Eye (tissue), 1 donor: Measurements from ENCODE around the gene ZG16.
"Not testable (repeated sequence)": the region's sequence is repeated elsewhere in the genome, so short reads cannot be mapped to it uniquely, and the experiment has no call there.

ENCODE experiments used
- DNase-seq: peaks from one replicate; pipeline ENCODE4 v3.0.0-alpha.2; 2015

ZG16 gene

GRCh38 chr16:29789775-29790182 lies 11.7 kb downstream of the ZG16 start:
- no peak for DNase-seq

- DNase-seq = peak; percentile 100
Observed at GRCh38 chr16:29790183-29790948, 12.3 kb downstream of the ZG16 start, which contains the start of gene KIF22. Gene KIF22, plus strand, starts transcription at chr16:29790751. Its CDS starts 9 bp downstream, at chr16:29790760.

- DNase-seq = no peak
Observed at GRCh38 chr16:29790949-29791844, 13.1 kb downstream of the ZG16 start.

GRCh38 chr16:29791845-29792807 lies 14.1 kb downstream of the ZG16 start:
- no peak for DNase-seq

GRCh38 chr16:29793153-29793552 lies 15.1 kb downstream of the ZG16 start:
- not testable (repeated sequence) for DNase-seq

- DNase-seq = no peak
Observed at GRCh38 chr16:29794231-29794710, 16.2 kb downstream of the ZG16 start.

- no peak for DNase-seq
Observed at GRCh38 chr16:29802416-29802935, 24.4 kb downstream of the ZG16 start.

- no peak for DNase-seq
Observed at GRCh38 chr16:29804020-29804419, 26.0 kb downstream of the ZG16 start.

- peak; percentile 51 for DNase-seq
Observed at GRCh38 chr16:29804455-29805231, 26.6 kb downstream of the ZG16 start.

GRCh38 chr16:29805232-29806098 lies 27.4 kb downstream of the ZG16 start:
- DNase-seq = peak; percentile 99

GRCh38 chr16:29806099-29806579 lies 28.1 kb downstream of the ZG16 start, which contains the start of gene MAZ:
Gene MAZ, plus strand, starts transcription at chr16:29806529. Its CDS starts 173 bp downstream, at chr16:29806702.
- peak; percentile 87 for DNase-seq

- DNase-seq = peak; percentile 85
Observed at GRCh38 chr16:29806641-29807425, 28.8 kb downstream of the ZG16 start.

- DNase-seq = peak; percentile 94
Observed at GRCh38 chr16:29807426-29808218, 29.6 kb downstream of the ZG16 start.

- DNase-seq = no peak
Observed at GRCh38 chr16:29808219-29808900, 30.3 kb downstream of the ZG16 start.

- no peak for DNase-seq
Observed at GRCh38 chr16:29809031-29809747, 31.1 kb downstream of the ZG16 start.

GRCh38 chr16:29809850-29810698 lies 32.0 kb downstream of the ZG16 start:
- peak; percentile 54 for DNase-seq
